SK-N-SH treated with all-trans-retinoic acid at 6 μM for 48 hours (cell line): Measurements from ENCODE around the gene PRB4.

Experiments
- ATAC-seq: fragments of 200-7000 bp; cut with Tn5 transposase; 3 replicates; pipeline ENCODE4 v1.9.1; 2020; ENCODE audit warnings: mild to moderate bottlenecking, moderate library complexity
- RARB ChIP-seq: fragments of 250-450 bp; sonication (Bioruptor Pico); IDR thresholded peaks from 2 replicates; pipeline ENCODE4 v1.8.0; 2021; ENCODE audit warnings: mild to moderate bottlenecking, moderate library complexity

PRB4 gene

DNA sequence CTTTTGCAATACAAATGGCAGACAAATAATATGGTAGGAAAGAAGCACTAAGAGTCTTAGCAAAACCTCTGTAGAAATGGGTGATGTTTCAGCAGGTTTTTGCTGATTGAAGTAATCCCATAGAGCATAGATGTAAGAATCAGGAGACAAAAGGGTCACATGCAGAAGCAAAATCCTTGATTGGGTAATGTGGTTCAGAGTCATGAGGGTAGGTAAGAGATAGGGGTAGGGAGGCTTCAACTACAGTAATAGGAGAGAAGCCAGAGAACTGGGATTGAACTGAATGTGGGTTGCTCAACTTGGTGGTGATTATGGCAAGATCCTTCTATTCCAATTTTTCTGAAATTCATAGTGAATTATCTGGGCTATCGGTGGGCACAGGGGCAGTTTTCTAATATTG lies 45.7 kb downstream of the PRB4 start:
- no peak for TF ChIP-seq RARB (CRISPR knock-in tag)
- no peak for ATAC-seq
